Measurements from ENCODE around the gene CPNE1. TPM values are rescaled to one million over a fixed set of nuclear protein-coding genes. Genes with fewer than 3 reads are reported as not detected.

The CPNE1 gene
- total RNA-seq, 2 donors from 2014 or later = 39.2 to 60.4 TPM

- Histone ChIP-seq H3K36me3 (no peaks in the 10 kb centered on the region), H3K4me1 (peaks cover 0 to 20% of the 10 kb centered on the region in 2 donors), H3K9me3 (no peaks in the 10 kb centered on the region), H3K4me3 (no peak overlapping the region), H3K27ac (no peak overlapping the region), H3K27me3 (no peaks in the 10 kb centered on the region)
- TF ChIP-seq, protein P1, sequence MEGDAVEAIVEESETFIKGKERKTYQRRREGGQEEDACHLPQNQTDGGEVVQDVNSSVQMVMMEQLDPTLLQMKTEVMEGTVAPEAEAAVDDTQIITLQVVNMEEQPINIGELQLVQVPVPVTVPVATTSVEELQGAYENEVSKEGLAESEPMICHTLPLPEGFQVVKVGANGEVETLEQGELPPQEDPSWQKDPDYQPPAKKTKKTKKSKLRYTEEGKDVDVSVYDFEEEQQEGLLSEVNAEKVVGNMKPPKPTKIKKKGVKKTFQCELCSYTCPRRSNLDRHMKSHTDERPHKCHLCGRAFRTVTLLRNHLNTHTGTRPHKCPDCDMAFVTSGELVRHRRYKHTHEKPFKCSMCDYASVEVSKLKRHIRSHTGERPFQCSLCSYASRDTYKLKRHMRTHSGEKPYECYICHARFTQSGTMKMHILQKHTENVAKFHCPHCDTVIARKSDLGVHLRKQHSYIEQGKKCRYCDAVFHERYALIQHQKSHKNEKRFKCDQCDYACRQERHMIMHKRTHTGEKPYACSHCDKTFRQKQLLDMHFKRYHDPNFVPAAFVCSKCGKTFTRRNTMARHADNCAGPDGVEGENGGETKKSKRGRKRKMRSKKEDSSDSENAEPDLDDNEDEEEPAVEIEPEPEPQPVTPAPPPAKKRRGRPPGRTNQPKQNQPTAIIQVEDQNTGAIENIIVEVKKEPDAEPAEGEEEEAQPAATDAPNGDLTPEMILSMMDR (IDR thresholded peaks at IDR 0.05) = no peak
- no peak for DNase-seq (ENCODE audit: low spot score)
These were observed 66.2 kb downstream of the CPNE1 start for GRCh38 chr20:35598476-35598875.

GRCh38 chr20:35597186-35597585 lies 67.5 kb downstream of the CPNE1 start:
- no peaks in the 10 kb centered on the region for H3K27me3 ChIP-seq
- no peaks in the 10 kb centered on the region for H3K9me3 ChIP-seq
- no peak overlapping the region for H3K4me3 ChIP-seq
- H3K36me3 ChIP-seq = no peaks in the 10 kb centered on the region
- H3K4me1 ChIP-seq = peaks cover 0 to 19% of the 10 kb centered on the region in 2 donors
- no peak for DNase-seq (ENCODE audit: low spot score)
- H3K27ac ChIP-seq = no peak overlapping the region
- TF ChIP-seq, protein P1 (IDR thresholded peaks at IDR 0.05) = no peak

GRCh38 chr20:35595901-35596300 lies 68.8 kb downstream of the CPNE1 start:
- TF ChIP-seq, protein P1 (IDR thresholded peaks at IDR 0.05) = no peak
- no peak for DNase-seq (ENCODE audit: low spot score)

DNA sequence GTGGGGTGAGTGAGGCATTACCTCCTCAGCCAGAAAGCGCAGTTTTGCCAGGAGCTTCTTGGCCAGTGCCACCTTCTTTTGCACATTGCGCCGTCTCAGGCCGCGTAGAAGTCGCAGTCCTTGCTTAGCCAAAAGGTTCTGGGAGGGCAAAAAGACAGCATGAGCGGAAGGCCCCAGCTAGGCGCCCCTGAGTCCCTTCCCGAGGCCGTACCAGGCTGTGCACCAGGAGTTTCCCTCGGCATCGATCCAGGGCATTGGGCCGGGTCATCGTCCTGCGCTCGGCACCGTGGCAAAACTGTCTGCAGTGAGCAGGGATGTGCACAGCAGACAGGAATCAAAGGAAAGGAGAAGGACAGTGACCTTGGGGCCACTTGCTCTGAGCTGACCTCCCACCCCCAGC lies 69.2 kb downstream of the CPNE1 start:
- Histone ChIP-seq H3K9me3 (no peaks in the 10 kb centered on the region), H3K27ac (no peak overlapping the region), H3K27me3 (no peaks in the 10 kb centered on the region), H3K36me3 (no peaks in the 10 kb centered on the region), H3K4me3 (no peak overlapping the region), H3K4me1 (peaks cover 0 to 2% of the 10 kb centered on the region in 2 donors)
- TF ChIP-seq, protein P1 (IDR thresholded peaks at IDR 0.05) = no peak
- no peak for DNase-seq (ENCODE audit: low spot score)

More at GRCh38 chr20:35595901-35596300, 68.8 kb downstream of the CPNE1 start:
- Histone ChIP-seq H3K27ac (no peak overlapping the region), H3K36me3 (no peaks in the 10 kb centered on the region), H3K27me3 (no peaks in the 10 kb centered on the region), H3K4me1 (peaks cover 0 to 6% of the 10 kb centered on the region in 2 donors), H3K4me3 (no peak overlapping the region), H3K9me3 (no peaks in the 10 kb centered on the region)

GRCh38 chr20:35592339-35592974 lies 72.2 kb downstream of the CPNE1 start:
- Histone ChIP-seq H3K4me3 (no peak overlapping the region), H3K27ac (no peak overlapping the region), H3K9me3 (no peaks in the 10 kb centered on the region), H3K4me1 (no peaks in the 10 kb centered on the region), H3K27me3 (no peaks in the 10 kb centered on the region), H3K36me3 (no peaks in the 10 kb centered on the region)
- TF ChIP-seq, protein P1 (IDR thresholded peaks at IDR 0.05) = no peak
- DNase-seq (ENCODE audit: low spot score) = no peak

- no peak for DNase-seq (ENCODE audit: low spot score)
- H3K27ac ChIP-seq = no peak overlapping the region
- TF ChIP-seq, protein P1 (IDR thresholded peaks at IDR 0.05) = no peak
These were observed 76.3 kb downstream of the CPNE1 start for GRCh38 chr20:35588397-35588796.

More at GRCh38 chr20:35588397-35588796, 76.3 kb downstream of the CPNE1 start:
- no peaks in the 10 kb centered on the region for H3K9me3 ChIP-seq
- no peaks in the 10 kb centered on the region for H3K27me3 ChIP-seq
- no peak overlapping the region for H3K4me3 ChIP-seq
- H3K4me1 ChIP-seq = no peaks in the 10 kb centered on the region
- no peaks in the 10 kb centered on the region for H3K36me3 ChIP-seq

Data from right atrium auricular region (tissue), 2 donors.